Measurements from ENCODE around the gene CD44. TPM values are rescaled to one million over a fixed set of nuclear protein-coding genes. Genes with fewer than 3 reads are reported as not detected.
"Not testable (repeated sequence)": the region's sequence is repeated elsewhere in the genome, so short reads cannot be mapped to it uniquely, and the experiment has no call there.

CD44 gene
- total RNA-seq, 5 donors from 2014 or later (not counting 1 experiment from before 2014, with no cell fraction given), result 732 to 1,108 (median 781) TPM

DNA sequence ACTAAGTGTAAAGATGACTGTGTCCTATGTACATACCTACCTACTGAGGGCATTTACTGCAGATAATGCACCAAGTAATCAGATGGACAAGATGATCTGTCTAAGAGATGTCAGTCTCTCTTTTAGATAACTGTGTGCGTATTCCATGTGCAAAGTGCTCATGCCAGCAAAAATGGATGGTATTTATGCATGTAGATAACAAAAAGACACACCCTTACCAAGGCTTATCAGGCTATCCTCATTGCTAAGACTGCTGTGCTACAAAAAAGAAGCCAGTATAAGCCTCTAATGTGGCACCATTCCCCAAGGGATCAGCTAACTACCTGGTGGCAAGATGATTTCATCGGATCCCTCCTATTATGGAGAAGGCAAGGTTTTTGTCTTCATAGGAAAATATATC lies 34.3 kb upstream of the CD44 start:
- DNase-seq (no peak), ATAC-seq (replicated peaks in 1 of 4) (no peak)
- Histone ChIP-seq H3K4me3 (ENCODE audit: control insufficient read depth in 1 of 2, extremely low read depth in 1 of 2, low read length in 1 of 2) (no peak overlapping the region), H3K4me1 (ENCODE audit: control insufficient read depth in 1 of 2, extremely low read depth in 1 of 2, insufficient read depth in 2 of 2, low read length in 2 of 2) (peaks cover 21 to 24% of the 10 kb centered on the region in 2 experiments), H3K27me3 (replicated peaks in 1 of 2; ENCODE audit: control insufficient read depth in 2 of 2, extremely low read depth in 1 of 2, insufficient read depth in 2 of 2, low read length in 1 of 2) (no peaks in the 10 kb centered on the region), H3K36me3 (ENCODE audit: control insufficient read depth in 2 of 2, extremely low read depth in 1 of 2, insufficient read depth in 1 of 2, low read length in 1 of 2) (no peaks in the 10 kb centered on the region), H3K9me3 (no peaks in the 10 kb centered on the region), H3K27ac (ENCODE audit: low read length) (no peak overlapping the region)
- no peaks in the 10 kb centered on the region for H3K9me3 Mint-ChIP-seq
- no peak overlapping the region for H3K27ac Mint-ChIP-seq
- no peak overlapping the region for H3K4me3 Mint-ChIP-seq
- ChIA-PET POLR2A (interaction anchor here in 1 of 2 donors (0.7 kb wide), 1 partner anchor 227 kb away, joined by 3 read pairs; no protein-coding TSS in a partner anchor), CTCF (interaction anchor here in 1 of 2 donors (0.6 kb wide), 1 partner anchor 384 kb away, joined by 6 read pairs; no protein-coding TSS in a partner anchor)
- WGBS (ENCODE audit: insufficient coverage), result no CpG with 5 or more reads among the region's 2 CpGs
- H3K27me3 Mint-ChIP-seq, result no peaks in the 10 kb centered on the region
- peaks cover 43 to 56% (median 53%) of the 10 kb centered on the region in 3 donors for H3K4me1 Mint-ChIP-seq
- no peaks in the 10 kb centered on the region for H3K36me3 Mint-ChIP-seq

DNA sequence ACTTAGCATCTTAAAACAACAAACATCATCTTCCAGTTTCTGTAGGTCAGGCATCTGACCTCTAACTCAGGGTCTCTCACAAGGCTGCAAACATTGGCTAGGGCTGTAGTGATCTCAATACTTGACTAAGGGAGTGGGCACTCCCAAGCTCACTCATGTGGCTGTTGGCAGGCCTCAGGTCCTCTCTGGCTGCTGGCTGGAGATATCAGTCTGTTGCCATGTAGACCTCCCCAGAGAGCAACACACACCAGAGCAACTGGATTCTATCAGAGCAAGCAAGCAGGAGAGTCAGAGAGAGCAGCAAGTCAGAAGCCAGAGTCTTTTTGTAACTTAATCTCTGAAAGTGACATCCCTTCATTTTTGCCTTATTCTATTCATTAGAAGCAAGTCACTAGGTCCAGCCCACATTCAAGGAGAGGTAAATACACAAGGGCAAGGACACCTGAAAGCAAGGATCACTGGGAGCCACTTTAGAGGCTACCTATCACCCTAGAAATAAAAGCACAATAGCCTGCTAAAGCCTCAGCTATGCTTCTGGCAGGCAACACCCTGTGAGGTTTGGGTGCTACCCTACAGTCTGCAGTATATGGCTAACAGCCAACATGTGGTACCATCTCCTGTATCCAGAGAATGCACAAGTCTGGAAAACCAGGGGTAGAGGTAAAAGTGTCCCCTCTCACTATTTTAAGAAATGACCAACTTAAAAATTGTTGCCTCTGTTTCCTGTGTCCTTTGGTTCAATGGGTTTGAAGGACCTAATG lies 33.5 kb upstream of the CD44 start:
- Histone ChIP-seq H3K27ac (ENCODE audit: low read length) (no peak overlapping the region), H3K4me1 (ENCODE audit: control insufficient read depth in 1 of 2, extremely low read depth in 1 of 2, insufficient read depth in 2 of 2, low read length in 2 of 2) (peaks cover 23 to 24% of the 10 kb centered on the region in 2 experiments), H3K27me3 (replicated peaks in 1 of 2; ENCODE audit: control insufficient read depth in 2 of 2, extremely low read depth in 1 of 2, insufficient read depth in 2 of 2, low read length in 1 of 2) (no peaks in the 10 kb centered on the region), H3K4me3 (ENCODE audit: control insufficient read depth in 1 of 2, extremely low read depth in 1 of 2, low read length in 1 of 2) (no peak overlapping the region), H3K9me3 (no peaks in the 10 kb centered on the region), H3K36me3 (ENCODE audit: control insufficient read depth in 2 of 2, extremely low read depth in 1 of 2, insufficient read depth in 1 of 2, low read length in 1 of 2) (no peaks in the 10 kb centered on the region)
- H3K27ac Mint-ChIP-seq, result peak overlapping the region; percentile 40 to 73
- ChIA-PET POLR2A (no interaction called here), CTCF (no interaction called here)
- peaks cover 51 to 64% (median 61%) of the 10 kb centered on the region in 3 donors for H3K4me1 Mint-ChIP-seq
- ATAC-seq (replicated peaks in 1 of 4), result no peak
- H3K9me3 Mint-ChIP-seq, result no peaks in the 10 kb centered on the region
- H3K27me3 Mint-ChIP-seq, result no peaks in the 10 kb centered on the region
- no peaks in the 10 kb centered on the region for H3K36me3 Mint-ChIP-seq
- H3K4me3 Mint-ChIP-seq, result no peak overlapping the region
- no peak for DNase-seq

DNA sequence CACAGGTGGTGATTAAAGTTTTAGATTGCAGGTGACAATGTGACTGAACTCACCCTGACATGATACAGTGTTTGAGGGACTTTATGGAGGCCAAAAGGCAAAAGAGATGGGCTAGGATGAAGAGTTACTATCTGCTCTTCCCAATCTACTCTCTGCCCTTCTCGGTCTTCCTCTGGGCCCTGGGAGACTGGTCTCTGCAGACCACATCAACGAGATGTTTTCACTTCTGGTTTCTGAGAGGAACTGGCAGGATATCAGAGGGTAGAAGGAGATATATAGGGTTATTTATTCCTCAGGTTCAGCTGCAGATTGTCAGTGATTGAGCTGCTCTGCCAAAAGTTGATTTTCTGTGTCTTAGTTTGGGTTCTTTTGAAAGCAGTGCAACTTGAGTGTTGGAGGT lies 32.4 kb upstream of the CD44 start:
- peaks cover 62 to 75% (median 72%) of the 10 kb centered on the region in 3 donors for H3K4me1 Mint-ChIP-seq
- WGBS (ENCODE audit: insufficient coverage), result 0% methylated on average over 1 of the region's 2 CpGs
- ATAC-seq (replicated peaks in 1 of 4) (peak; percentile 75 to 82 (median 79)), DNase-seq (peak in 3 of 35 experiments; percentile 8 to 29 (median 13))
- H3K4me3 ChIP-seq (ENCODE audit: control insufficient read depth in 1 of 2, extremely low read depth in 1 of 2, low read length in 1 of 2), result no peak overlapping the region
- ChIA-PET CTCF (interaction anchor here in 1 of 2 donors (1.2 kb wide), 1 partner anchor 198 kb away, joined by 3 read pairs; no protein-coding TSS in a partner anchor), POLR2A (interaction anchor here in 1 of 2 donors (0.6 kb wide), 1 partner anchor 34 kb away, joined by 5 read pairs; no protein-coding TSS in a partner anchor)
- H3K9me3 Mint-ChIP-seq, result no peaks in the 10 kb centered on the region
- H3K27me3 ChIP-seq (replicated peaks in 1 of 2; ENCODE audit: control insufficient read depth in 2 of 2, extremely low read depth in 1 of 2, insufficient read depth in 2 of 2, low read length in 1 of 2), result no peaks in the 10 kb centered on the region
- peak overlapping the region; percentile 1 to 58 (median 15) for H3K4me3 Mint-ChIP-seq
- H3K4me1 ChIP-seq (ENCODE audit: control insufficient read depth in 1 of 2, extremely low read depth in 1 of 2, insufficient read depth in 2 of 2, low read length in 2 of 2), result peaks cover 24 to 34% of the 10 kb centered on the region in 2 experiments
- no peaks in the 10 kb centered on the region for H3K27me3 Mint-ChIP-seq
- H3K36me3 Mint-ChIP-seq, result no peaks in the 10 kb centered on the region
- H3K27ac ChIP-seq (ENCODE audit: low read length), result peak overlapping the region; percentile 35
- peak overlapping the region; percentile 84 to 89 for H3K27ac Mint-ChIP-seq
- H3K9me3 ChIP-seq, result no peaks in the 10 kb centered on the region
- no peaks in the 10 kb centered on the region for H3K36me3 ChIP-seq (ENCODE audit: control insufficient read depth in 2 of 2, extremely low read depth in 1 of 2, insufficient read depth in 1 of 2, low read length in 1 of 2)

- peaks cover 24 to 37% of the 10 kb centered on the region in 2 experiments for H3K4me1 ChIP-seq (ENCODE audit: control insufficient read depth in 1 of 2, extremely low read depth in 1 of 2, insufficient read depth in 2 of 2, low read length in 2 of 2)
- H3K27ac ChIP-seq (ENCODE audit: low read length), result no peak overlapping the region
Observed at GRCh38 chr11:35107861-35108260, 31.1 kb upstream of the CD44 start.

GRCh38 chr11:35108336-35108735 lies 30.6 kb upstream of the CD44 start:
- H3K27me3 Mint-ChIP-seq; CTCF ChIA-PET; POLR2A ChIA-PET; DNase-seq; ATAC-seq (replicated peaks in 1 of 4); H3K9me3 ChIP-seq; H3K27me3 ChIP-seq (replicated peaks in 1 of 2; ENCODE audit: control insufficient read depth in 2 of 2, extremely low read depth in 1 of 2, insufficient read depth in 2 of 2, low read length in 1 of 2); H3K36me3 ChIP-seq (ENCODE audit: control insufficient read depth in 2 of 2, extremely low read depth in 1 of 2, insufficient read depth in 1 of 2, low read length in 1 of 2); H3K4me3 ChIP-seq (ENCODE audit: control insufficient read depth in 1 of 2, extremely low read depth in 1 of 2, low read length in 1 of 2); H3K27ac ChIP-seq (ENCODE audit: low read length); H3K36me3 Mint-ChIP-seq; H3K9me3 Mint-ChIP-seq; H3K4me3 Mint-ChIP-seq: not testable (repeated sequence)
- peak overlapping the region; percentile 29 to 68 for H3K27ac Mint-ChIP-seq
- peaks cover 24 to 37% of the 10 kb centered on the region in 2 experiments for H3K4me1 ChIP-seq (ENCODE audit: control insufficient read depth in 1 of 2, extremely low read depth in 1 of 2, insufficient read depth in 2 of 2, low read length in 2 of 2)
- WGBS (ENCODE audit: insufficient coverage), result no CpG with 5 or more reads among the region's 1 CpG
- H3K4me1 Mint-ChIP-seq, result peaks cover 70 to 88% (median 83%) of the 10 kb centered on the region in 3 donors

More at GRCh38 chr11:35107861-35108260, 31.1 kb upstream of the CD44 start:
- H3K4me1 Mint-ChIP-seq, result peaks cover 70 to 88% (median 83%) of the 10 kb centered on the region in 3 donors
- no peak overlapping the region for H3K4me3 ChIP-seq (ENCODE audit: control insufficient read depth in 1 of 2, extremely low read depth in 1 of 2, low read length in 1 of 2)
- H3K27ac Mint-ChIP-seq, result peak overlapping the region; percentile 50 to 56
- no peaks in the 10 kb centered on the region for H3K9me3 Mint-ChIP-seq
- H3K4me3 Mint-ChIP-seq, result peak overlapping the region in 1 of 3 donors; percentile 58
- no peaks in the 10 kb centered on the region for H3K36me3 Mint-ChIP-seq
- no peaks in the 10 kb centered on the region for H3K9me3 ChIP-seq
- no peaks in the 10 kb centered on the region for H3K27me3 ChIP-seq (replicated peaks in 1 of 2; ENCODE audit: control insufficient read depth in 2 of 2, extremely low read depth in 1 of 2, insufficient read depth in 2 of 2, low read length in 1 of 2)
- DNase-seq, result no peak
- no peaks in the 10 kb centered on the region for H3K36me3 ChIP-seq (ENCODE audit: control insufficient read depth in 2 of 2, extremely low read depth in 1 of 2, insufficient read depth in 1 of 2, low read length in 1 of 2)
- ATAC-seq (replicated peaks in 1 of 4), result no peak
- POLR2A ChIA-PET, result no interaction called here
- CTCF ChIA-PET, result interaction anchor here in 1 of 2 donors (1.2 kb wide), 1 partner anchor 197 kb away, joined by 3 read pairs; no protein-coding TSS in a partner anchor
- H3K27me3 Mint-ChIP-seq, result no peaks in the 10 kb centered on the region
- no CpG with 5 or more reads among the region's 2 CpGs for WGBS (ENCODE audit: insufficient coverage)

GRCh38 chr11:35109041-35109440 lies 29.9 kb upstream of the CD44 start:
- H3K4me3 Mint-ChIP-seq, result no peak overlapping the region
- no peaks in the 10 kb centered on the region for H3K27me3 ChIP-seq (replicated peaks in 1 of 2; ENCODE audit: control insufficient read depth in 2 of 2, extremely low read depth in 1 of 2, insufficient read depth in 2 of 2, low read length in 1 of 2)
- POLR2A ChIA-PET, result no interaction called here

More at GRCh38 chr11:35109041-35109440, 29.9 kb upstream of the CD44 start:
- H3K27ac Mint-ChIP-seq, result peak overlapping the region in 1 of 2 donors; percentile 71
- Histone ChIP-seq H3K36me3 (ENCODE audit: control insufficient read depth in 2 of 2, extremely low read depth in 1 of 2, insufficient read depth in 1 of 2, low read length in 1 of 2) (no peaks in the 10 kb centered on the region), H3K27ac (ENCODE audit: low read length) (no peak overlapping the region), H3K4me1 (ENCODE audit: control insufficient read depth in 1 of 2, extremely low read depth in 1 of 2, insufficient read depth in 2 of 2, low read length in 2 of 2) (peaks cover 24 to 37% of the 10 kb centered on the region in 2 experiments), H3K4me3 (ENCODE audit: control insufficient read depth in 1 of 2, extremely low read depth in 1 of 2, low read length in 1 of 2) (no peak overlapping the region), H3K9me3 (no peaks in the 10 kb centered on the region)
- no peaks in the 10 kb centered on the region for H3K9me3 Mint-ChIP-seq
- peaks cover 70 to 82% (median 79%) of the 10 kb centered on the region in 3 donors for H3K4me1 Mint-ChIP-seq
- H3K36me3 Mint-ChIP-seq, result no peaks in the 10 kb centered on the region
- no peak for ATAC-seq (replicated peaks in 1 of 4)
- H3K27me3 Mint-ChIP-seq, result no peaks in the 10 kb centered on the region
- no peak for DNase-seq
- CTCF ChIA-PET, result no interaction called here

All from T-cell (primary cell).